IPS-18a (cell line): ENCODE results near the gene JAK3.
"Not testable (repeated sequence)": the region's sequence is repeated elsewhere in the genome, so short reads cannot be mapped to it uniquely, and the experiment has no call there.

Experiments used
- H3K27ac ChIP-seq: one replicate; pipeline ENCODE4 v1.5.1; 2013; ENCODE audit warnings: low read length
- H3K27me3 ChIP-seq: one replicate; pipeline ENCODE4 v1.6.1; 2013; ENCODE audit warnings: mild to moderate bottlenecking, low read length; ENCODE audit not compliant: control insufficient read depth, insufficient read depth
- H3K36me3 ChIP-seq: one replicate; pipeline ENCODE4 v1.6.1; 2013; ENCODE audit warnings: low read depth, low read length; ENCODE audit not compliant: control insufficient read depth
- H3K4me1 ChIP-seq: one replicate; pipeline ENCODE4 v1.6.1; 2013; ENCODE audit warnings: low read depth, low read length; ENCODE audit not compliant: control insufficient read depth
- H3K4me3 ChIP-seq: one replicate; pipeline ENCODE4 v1.5.1; 2013; ENCODE audit warnings: low read length
- H3K9ac ChIP-seq: one replicate; pipeline ENCODE4 v1.6.1; 2013; ENCODE audit warnings: mild to moderate bottlenecking, low read length, moderate library complexity
- H3K9me3 ChIP-seq: one replicate; pipeline ENCODE4 v1.6.1; 2013; ENCODE audit warnings: low read depth, low read length; ENCODE audit not compliant: control insufficient read depth

JAK3 gene

GRCh38 chr19:17796013-17796837 lies 51.6 kb downstream of the JAK3 start:
- Histone ChIP-seq H3K9ac (no peak overlapping the region), H3K27ac (no peak overlapping the region), H3K9me3 (no peaks in the 10 kb centered on the region), H3K4me1 (no peaks in the 10 kb centered on the region), H3K27me3 (peaks cover 20% of the 10 kb centered on the region), H3K4me3 (no peak overlapping the region), H3K36me3 (no peaks in the 10 kb centered on the region)

GRCh38 chr19:17795495-17795856 lies 52.3 kb downstream of the JAK3 start:
- H3K36me3 ChIP-seq: no peaks in the 10 kb centered on the region
- H3K4me3 ChIP-seq: peak overlapping the region; percentile 65
- H3K4me1 ChIP-seq: no peaks in the 10 kb centered on the region
- no peaks in the 10 kb centered on the region for H3K9me3 ChIP-seq
- no peak overlapping the region for H3K27ac ChIP-seq
- no peak overlapping the region for H3K9ac ChIP-seq
- peaks cover 20% of the 10 kb centered on the region for H3K27me3 ChIP-seq

GRCh38 chr19:17794731-17795494 lies 52.9 kb downstream of the JAK3 start, which contains the start of gene B3GNT3:
TSS of gene B3GNT3 (plus strand) at chr19:17795138. CDS start at chr19:17807808, 12,670 bp downstream.
- H3K9me3 ChIP-seq: no peaks in the 10 kb centered on the region
- H3K27ac ChIP-seq: no peak within 1 kb of the TSS
- H3K36me3 ChIP-seq: no peaks in the 10 kb centered on the region
- no peak within 1 kb of the TSS for H3K9ac ChIP-seq
- peaks cover 20% of the 10 kb centered on the region for H3K27me3 ChIP-seq
- H3K4me3 ChIP-seq: peak within 1 kb of the TSS; percentile 65
- H3K4me1 ChIP-seq: no peaks in the 10 kb centered on the region

GRCh38 chr19:17794412-17794730 lies 53.4 kb downstream of the JAK3 start:
- H3K4me3 ChIP-seq: no peak overlapping the region
- H3K36me3 ChIP-seq: no peaks in the 10 kb centered on the region
- no peaks in the 10 kb centered on the region for H3K9me3 ChIP-seq
- no peak overlapping the region for H3K27ac ChIP-seq
- peaks cover 20% of the 10 kb centered on the region for H3K27me3 ChIP-seq
- H3K9ac ChIP-seq: no peak overlapping the region
- H3K4me1 ChIP-seq: no peaks in the 10 kb centered on the region

- Histone ChIP-seq H3K4me1 (no peaks in the 10 kb centered on the region), H3K9ac (no peak overlapping the region), H3K27me3 (peaks cover 13% of the 10 kb centered on the region), H3K9me3 (no peaks in the 10 kb centered on the region), H3K36me3 (no peaks in the 10 kb centered on the region), H3K27ac (no peak overlapping the region), H3K4me3 (no peak overlapping the region)
These were observed 57.6 kb downstream of the JAK3 start for GRCh38 chr19:17790059-17790780.

GRCh38 chr19:17788632-17789031 lies 59.1 kb downstream of the JAK3 start:
- no peaks in the 10 kb centered on the region for H3K4me1 ChIP-seq
- no peak overlapping the region for H3K9ac ChIP-seq
- H3K27ac ChIP-seq: no peak overlapping the region
- H3K9me3 ChIP-seq: no peaks in the 10 kb centered on the region
- no peaks in the 10 kb centered on the region for H3K36me3 ChIP-seq
- no peaks in the 10 kb centered on the region for H3K27me3 ChIP-seq
- no peak overlapping the region for H3K4me3 ChIP-seq

GRCh38 chr19:17787274-17787913 lies 60.4 kb downstream of the JAK3 start:
- Histone ChIP-seq H3K27ac (no peak overlapping the region), H3K9me3 (no peaks in the 10 kb centered on the region), H3K4me1 (no peaks in the 10 kb centered on the region), H3K27me3 (no peaks in the 10 kb centered on the region), H3K9ac (no peak overlapping the region), H3K36me3 (no peaks in the 10 kb centered on the region), H3K4me3 (no peak overlapping the region)

GRCh38 chr19:17784201-17785008 lies 63.4 kb downstream of the JAK3 start:
- Histone ChIP-seq H3K4me1 (no peaks in the 10 kb centered on the region), H3K27me3 (no peaks in the 10 kb centered on the region), H3K36me3 (no peaks in the 10 kb centered on the region), H3K9me3 (no peaks in the 10 kb centered on the region), H3K9ac (no peak overlapping the region), H3K4me3 (no peak overlapping the region), H3K27ac (no peak overlapping the region)

- H3K36me3 ChIP-seq, H3K9ac ChIP-seq, H3K4me1 ChIP-seq, H3K27me3 ChIP-seq, H3K9me3 ChIP-seq, H3K27ac ChIP-seq, H3K4me3 ChIP-seq: not testable (repeated sequence)
These were observed 64.1 kb downstream of the JAK3 start for GRCh38 chr19:17783721-17784120.

- Histone ChIP-seq H3K27ac (no peak overlapping the region), H3K9me3 (no peaks in the 10 kb centered on the region), H3K4me3 (no peak overlapping the region), H3K9ac (no peak overlapping the region), H3K36me3 (no peaks in the 10 kb centered on the region), H3K4me1 (no peaks in the 10 kb centered on the region), H3K27me3 (no peaks in the 10 kb centered on the region)
These were observed 67.0 kb downstream of the JAK3 start for GRCh38 chr19:17780781-17781180.
